SH-SY5Y (cell line): ENCODE data around the gene TMEM130.

ENCODE experiments used
- GATA2 ChIP-seq: IDR thresholded peaks from 2 replicates; pipeline ENCODE4 v1.6.1; 2011; ENCODE audit warnings: mild to moderate bottlenecking, low read depth, low read length
- GATA3 ChIP-seq: IDR thresholded peaks from 2 replicates; pipeline ENCODE4 v1.6.1; 2011; ENCODE audit warnings: low read depth, mild to moderate bottlenecking, low read length, moderate library complexity

DNA sequence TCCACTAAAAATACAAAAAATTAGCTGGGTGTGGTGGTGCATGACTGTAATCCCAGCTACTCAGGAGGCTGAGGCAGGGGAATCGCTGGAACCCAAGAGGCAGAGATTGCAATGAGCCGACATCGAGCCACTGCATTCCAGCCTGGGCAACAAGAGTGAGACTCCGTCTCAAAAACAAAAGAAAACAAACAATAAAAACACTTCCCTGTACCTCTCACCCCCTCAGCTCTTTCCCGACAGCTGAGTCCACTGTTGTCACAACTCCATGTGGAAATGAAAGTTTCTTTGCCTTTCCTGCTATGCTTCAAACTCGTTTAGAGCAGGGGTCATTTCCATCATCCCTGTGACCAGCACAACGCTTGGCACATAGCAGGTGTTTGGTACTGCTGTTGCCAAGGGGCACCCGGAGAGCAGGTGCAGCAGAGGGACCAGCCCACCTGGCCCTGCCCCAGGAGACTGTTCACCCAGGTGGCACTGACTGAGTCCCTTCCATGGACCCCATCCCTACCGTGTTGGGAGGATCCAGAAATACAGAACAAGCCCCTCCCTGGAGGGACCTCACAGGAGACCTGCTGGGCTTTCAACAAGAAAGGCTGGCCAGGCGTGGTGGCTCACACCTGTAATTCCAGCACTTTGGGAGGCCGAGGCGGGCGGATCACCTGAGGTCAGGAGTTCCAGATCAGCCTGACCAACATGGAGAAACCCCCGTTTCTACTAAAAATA is 4.9 kb downstream of the TMEM130 start:
- TF ChIP-seq GATA3: no peak
- no peak for TF ChIP-seq GATA2
